GM19463 (cell line): ENCODE data around the gene PLCZ1.

Experiments
- ATAC-seq: cut with Tn5 transposase; IDR thresholded peaks from one replicate; pipeline ENCODE4 v1.9.1; 2021; ENCODE audit warnings: mild to moderate bottlenecking, moderate library complexity; ENCODE audit not compliant: unreplicated experiment

Gene PLCZ1

DNA sequence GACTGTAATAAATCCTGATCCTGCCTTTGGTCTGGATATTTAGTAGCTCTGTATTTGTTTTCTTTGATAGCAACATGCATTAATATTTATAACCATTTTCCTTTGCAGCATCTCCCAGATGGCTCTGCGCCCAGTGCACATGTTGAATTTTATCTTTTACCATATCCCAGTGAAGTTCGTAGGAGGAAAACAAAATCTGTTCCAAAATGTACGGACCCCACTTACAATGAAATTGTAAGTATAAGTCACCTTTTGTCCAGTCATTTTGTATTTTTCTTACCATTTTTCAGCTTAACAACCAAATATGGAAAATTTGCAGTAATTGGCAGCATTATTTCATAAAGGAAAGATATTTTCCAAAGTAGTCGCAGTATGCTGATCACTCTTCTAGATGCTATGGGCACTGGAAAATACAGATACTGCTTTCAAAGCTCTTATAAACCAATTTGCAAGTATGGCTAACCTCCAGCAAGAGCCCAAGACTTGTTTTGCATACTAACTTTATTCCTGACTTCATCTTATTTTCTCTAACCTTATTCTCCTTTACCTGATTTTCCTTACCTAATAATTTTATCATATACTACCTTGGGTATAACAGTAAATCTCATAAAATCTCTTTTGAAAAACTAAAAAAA, 97.4 kb downstream of the PLCZ1 start:
- ATAC-seq, result no peak

DNA sequence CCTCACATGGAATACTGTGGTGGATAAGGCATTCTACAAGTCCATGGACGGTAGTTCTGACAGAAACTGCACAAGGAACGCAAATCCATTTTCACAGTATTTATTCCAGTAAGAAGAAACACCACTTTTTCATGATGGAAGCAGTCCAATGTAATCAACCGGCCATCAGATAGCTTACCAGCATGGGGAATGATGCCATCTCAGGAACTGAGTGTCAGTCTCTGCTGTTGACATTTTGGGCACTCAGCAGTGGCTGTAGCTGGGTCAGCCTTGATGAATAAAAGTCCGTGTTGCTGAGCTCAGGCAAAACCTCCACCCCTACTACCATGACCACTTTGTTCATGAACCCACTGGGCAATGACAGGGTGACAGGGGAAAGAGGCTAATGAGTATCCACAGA, 103.4 kb downstream of the PLCZ1 start:
- no peak for ATAC-seq
